GM21528 (cell line): ENCODE results near the gene CHTF18.
"Not testable (repeated sequence)": the region's sequence is repeated elsewhere in the genome, so short reads cannot be mapped to it uniquely, and the experiment has no call there.

ENCODE experiments used
- ATAC-seq: cut with Tn5 transposase; IDR thresholded peaks from one replicate; pipeline ENCODE4 v1.9.1; 2021; ENCODE audit warnings: mild to moderate bottlenecking, moderate library complexity; ENCODE audit not compliant: unreplicated experiment, low FRiP score

The CHTF18 gene

GRCh38 chr16:822909-823297, 34.5 kb downstream of the CHTF18 start:
- no peak for ATAC-seq

DNA sequence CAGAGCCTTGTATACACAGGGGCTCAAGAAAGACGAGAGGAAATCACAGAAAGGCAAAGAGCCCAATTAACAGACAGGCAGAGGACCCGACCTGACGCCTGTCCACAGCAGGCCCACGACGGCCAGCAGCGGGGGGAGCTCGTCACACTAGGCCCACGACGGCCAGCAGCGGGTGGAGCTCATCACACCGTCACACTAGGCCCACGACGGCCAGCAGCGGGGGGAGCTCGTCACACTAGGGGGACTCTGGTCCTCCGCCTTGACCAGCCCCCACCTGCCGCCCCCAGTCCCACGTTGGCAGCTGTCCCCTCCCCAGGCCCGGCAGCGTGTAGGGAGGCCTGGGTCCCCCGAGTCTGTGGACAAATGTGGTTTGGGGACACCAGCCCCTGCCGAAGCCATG, 35.8 kb downstream of the CHTF18 start:
- ATAC-seq: no peak

DNA sequence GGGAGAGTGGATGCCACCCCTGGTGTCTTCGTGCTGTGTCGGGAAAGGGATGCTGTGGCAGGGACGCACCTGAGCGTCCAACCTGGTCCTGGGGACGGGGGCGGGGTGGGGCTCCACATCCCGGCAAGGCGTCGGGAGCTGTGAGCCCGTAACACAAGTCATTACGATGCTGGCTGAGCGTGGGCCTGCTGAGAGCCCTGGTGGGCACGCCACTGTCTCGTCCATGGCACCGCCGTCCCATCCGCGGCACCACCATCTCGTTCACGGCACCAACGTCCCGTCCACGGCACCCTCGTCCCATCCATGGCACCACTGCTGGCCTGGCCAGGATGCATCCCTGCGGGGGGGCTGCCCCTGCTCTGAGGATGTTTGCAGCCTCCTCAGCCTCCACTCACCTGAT, 36.2 kb downstream of the CHTF18 start:
- ATAC-seq: no peak

DNA sequence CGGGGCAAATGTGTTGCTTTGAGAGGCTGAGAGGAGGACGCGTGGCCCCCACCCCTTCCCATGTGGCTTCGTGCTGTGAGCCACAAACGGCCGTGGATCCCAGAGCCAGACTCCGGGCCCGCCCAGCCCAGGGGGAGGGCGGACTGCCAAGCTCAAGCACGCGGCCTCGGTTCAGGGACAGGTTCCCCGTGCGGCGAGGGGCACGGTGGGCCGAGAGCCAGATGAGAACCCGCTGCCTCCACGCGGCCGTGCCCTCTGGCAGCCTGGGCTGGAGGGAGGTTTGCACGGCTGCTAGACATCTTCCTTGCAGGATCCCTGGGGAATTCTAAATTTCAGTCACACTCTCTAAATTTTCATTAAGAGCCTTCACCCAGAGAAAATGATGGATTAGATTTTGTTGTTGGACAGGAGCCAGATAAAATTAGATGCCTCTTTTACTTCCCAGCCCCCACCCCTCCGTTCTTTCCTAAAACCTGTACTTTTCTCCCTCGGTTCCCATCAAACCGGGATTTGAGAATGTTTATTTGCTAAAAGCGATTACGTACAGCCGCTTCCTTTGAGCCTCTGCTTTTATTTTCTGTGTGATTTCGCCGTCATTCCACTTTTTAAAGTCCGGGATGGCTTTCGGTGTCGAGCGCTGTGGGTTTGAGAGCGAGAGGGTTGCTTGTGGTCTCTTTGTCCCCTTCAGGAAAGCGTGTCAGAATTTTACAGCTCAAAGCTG, 37.1 kb downstream of the CHTF18 start:
- no peak for ATAC-seq

DNA sequence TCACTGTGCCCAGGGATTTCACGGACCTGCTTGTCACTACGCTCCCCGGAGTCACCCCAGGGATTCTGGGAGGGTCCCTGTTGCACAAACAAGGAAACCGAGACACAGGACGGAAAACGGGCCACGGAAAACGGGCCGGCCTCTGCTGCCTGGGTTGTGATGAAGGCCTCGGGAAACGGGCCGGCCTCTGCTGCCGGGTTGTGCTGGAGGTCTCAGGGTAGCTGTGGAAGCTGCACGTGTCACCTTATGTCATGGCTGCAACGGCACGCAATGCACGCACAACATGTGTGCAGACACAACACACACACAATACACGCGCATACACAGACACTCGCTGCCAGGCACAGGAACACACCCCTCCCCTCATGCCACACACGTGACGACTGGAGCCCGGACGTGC, 39.1 kb downstream of the CHTF18 start:
- ATAC-seq: no peak

DNA sequence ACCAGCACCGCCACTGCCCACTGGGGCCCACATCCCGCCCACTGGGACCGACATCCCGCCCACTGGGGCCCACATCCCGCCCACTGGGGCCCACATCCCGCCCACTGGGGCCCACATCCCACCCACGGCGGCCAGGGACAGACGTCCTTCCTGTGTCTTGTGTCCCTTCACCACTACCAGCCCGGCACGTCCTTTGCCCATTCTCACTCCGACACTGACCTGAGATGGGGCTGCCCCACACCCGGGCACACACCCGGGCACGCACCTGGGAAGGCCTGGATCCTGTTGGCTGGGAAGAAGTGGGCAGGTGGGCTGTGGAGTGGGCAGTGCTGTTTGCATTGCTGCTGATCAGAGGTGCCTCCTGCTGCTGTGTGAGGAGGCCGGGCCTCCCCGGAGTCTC, 40.5 kb downstream of the CHTF18 start:
- no peak for ATAC-seq

- no peak for ATAC-seq
Measured at GRCh38 chr16:830107-830870, 41.9 kb downstream of the CHTF18 start.

DNA sequence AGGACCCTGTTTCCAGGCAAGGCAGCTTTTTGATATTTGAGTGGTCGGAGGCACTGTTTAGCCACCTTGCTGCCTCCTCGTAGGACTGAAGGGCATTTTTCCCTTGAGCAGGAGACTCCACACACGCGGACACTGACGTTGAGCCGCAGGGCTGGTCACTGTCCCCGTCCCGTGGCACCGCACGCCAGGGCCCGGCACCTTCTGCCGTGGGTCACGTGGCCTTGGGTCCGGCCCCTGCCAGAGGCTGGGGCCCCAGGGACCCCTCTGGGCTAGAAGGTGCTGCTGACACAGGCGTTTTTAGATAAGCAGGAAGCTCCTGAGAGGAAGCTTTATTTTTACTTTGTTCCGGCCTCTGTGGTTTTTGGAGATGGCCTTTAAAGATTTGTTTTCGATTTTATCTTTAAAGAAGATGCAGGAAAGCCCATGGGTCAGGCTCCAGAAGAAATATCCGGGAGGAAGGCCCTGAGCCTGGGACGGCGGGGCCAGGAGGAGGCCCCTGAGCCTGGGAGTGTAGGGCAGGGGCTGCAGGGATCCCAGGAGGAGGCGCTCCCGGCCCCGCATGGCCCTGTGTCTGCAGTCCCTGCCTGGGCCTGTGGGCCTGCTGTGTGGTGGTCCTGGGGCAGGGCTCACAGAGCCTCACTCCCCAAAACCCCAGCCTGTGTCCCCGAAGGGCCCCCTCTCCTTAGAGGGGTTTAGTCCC, 42.6 kb downstream of the CHTF18 start:
- ATAC-seq: no peak

- no peak for ATAC-seq
Measured at GRCh38 chr16:831571-832413, 43.4 kb downstream of the CHTF18 start.

GRCh38 chr16:832652-833336, 44.4 kb downstream of the CHTF18 start:
- ATAC-seq: no peak

- ATAC-seq: no peak
Measured at GRCh38 chr16:833411-833810, 45.0 kb downstream of the CHTF18 start.

- ATAC-seq: no peak
Measured at GRCh38 chr16:835373-835772, 47.0 kb downstream of the CHTF18 start.

DNA sequence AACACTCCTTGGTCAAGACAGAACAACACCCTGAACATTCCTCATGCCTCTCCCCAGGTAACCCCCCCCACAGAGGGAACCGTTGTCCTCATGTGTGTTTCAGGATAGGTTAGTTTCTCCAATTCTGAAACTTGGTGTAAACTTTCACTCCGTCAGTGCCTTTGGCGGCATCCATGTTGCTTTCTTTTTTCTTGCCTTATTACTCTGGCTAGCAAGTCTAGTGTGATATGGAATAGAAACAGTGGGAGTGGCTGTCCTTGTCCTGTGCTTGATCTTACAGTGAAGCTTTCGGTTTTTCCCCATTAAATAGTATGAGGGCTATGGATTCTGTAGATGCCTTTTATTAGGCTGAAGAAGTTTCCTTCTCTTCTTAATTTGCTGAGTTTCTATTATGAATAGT, 47.8 kb downstream of the CHTF18 start:
- no peak for ATAC-seq

- not testable (repeated sequence) for ATAC-seq
Measured at GRCh38 chr16:836822-837221, 48.4 kb downstream of the CHTF18 start.

GRCh38 chr16:838741-839140, 50.3 kb downstream of the CHTF18 start:
- no peak for ATAC-seq

- ATAC-seq: no peak
Measured at GRCh38 chr16:839643-840408, 51.4 kb downstream of the CHTF18 start.

DNA sequence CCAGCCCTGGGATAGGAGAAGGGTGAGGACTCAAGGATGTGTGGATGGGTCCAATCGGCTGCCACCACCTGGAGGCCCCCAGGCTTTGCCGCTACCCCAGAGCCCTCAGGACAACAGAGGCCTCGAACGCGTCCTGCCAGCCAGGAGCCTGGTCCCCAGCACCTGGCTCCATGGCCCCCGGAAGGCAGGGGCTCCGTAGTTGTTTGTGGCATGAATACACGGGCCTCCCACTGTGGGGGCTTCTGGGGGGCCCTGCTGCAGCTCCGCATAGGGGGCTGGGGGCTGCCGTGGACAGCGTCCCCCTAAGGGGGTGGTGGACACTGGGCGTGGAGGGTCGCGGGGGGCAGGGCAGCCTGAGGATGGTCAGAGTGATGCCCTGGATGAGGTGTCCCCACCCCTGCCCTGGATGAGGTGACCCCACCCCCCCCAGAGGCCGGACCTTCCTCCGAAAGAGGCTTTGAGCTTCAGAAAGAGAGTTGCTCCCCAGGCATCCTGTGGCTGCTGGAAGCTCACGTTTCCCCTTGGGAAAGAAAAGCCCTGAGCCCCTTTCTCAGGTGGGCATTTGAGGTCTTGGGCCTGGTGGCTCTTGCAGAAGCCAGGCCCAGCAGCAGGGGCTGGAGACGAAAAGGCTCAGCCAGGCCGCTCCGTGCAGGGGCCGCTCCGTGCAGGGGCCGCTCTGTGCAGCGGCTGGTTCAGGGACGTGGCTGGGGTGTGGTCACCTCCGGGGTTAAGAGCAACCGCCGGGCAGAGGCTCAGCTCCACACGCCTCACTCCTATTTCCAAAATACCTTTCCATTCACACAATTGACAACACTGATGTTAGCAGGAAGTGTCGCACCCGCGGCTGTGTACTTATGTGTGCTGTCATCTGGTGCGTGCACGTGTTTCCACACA, 52.4 kb downstream of the CHTF18 start:
- ATAC-seq: no peak

- ATAC-seq: no peak
Measured at GRCh38 chr16:841455-842060, 53.1 kb downstream of the CHTF18 start.
